ENCODE data around the gene GNAO1.
A peak's percentile ranks its signal among the peaks of the same experiment; 100 is the strongest.

Gene GNAO1

DNA sequence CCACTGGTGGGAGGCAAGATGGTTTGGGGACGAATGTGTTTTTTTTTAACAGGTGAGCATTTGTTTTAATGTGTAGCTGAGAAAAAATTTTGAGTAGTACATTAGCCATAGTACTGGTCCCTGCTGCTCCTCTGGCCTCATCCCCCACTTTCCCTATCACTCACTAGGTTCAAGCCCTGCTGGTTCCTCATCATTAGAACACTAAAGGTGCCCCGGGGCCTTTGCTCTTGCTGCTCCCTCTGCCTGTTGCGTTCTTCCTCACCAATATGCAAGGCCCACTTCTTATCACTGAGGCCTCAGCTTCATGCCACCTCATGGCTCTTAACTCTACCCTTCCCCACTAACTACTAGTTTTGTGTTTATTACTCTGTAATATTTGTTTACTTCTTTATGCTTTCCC is 74.5 kb downstream of the GNAO1 start:
- no peak for DNase-seq (ENCODE audit: low read depth)

DNA sequence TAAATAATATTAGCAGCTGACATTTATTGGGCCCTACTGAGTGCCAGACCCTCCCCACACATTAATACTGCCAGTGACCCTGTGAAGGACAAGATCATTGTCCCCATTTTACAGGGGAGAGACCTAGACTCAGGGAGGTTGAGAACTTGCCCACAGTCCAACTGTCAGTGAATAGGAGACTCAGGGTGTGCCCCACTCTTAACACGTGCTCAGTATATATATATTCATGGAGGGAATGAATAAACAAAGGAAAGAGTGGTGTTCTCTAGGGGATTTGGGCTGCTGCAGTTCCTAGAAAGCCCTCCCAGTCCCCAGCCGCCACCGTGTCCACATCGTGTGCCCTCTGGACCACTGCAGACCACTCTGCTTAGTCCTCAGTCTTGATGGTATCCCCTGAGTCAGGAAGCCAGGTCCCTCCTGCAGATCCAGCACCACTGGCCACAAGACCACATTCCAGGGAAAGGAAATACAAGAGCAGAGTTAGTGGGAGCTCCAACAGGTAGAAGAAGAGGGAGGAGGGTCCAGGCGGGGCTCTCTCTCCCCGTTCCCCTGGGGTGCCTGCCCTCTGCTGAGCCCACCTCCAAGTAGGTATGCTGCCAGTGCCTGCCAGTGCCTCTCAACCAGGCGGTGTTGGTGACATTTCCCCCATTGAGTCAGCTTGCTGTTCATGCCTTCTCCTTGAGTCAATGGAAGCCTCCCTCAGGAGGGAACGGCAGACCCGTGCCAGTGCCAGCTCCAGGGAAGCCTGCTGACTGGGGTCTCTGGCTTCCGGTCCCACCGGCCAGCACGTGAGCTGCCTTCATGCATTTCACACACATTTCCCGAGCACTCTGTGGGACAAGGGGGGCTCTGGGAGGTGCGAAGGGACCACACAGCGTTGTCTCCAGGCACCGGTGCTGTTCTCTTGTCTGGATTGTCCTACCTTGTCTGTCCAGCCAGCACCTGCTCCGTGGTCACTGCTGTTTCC is 75.6 kb downstream of the GNAO1 start:
- DNase-seq (ENCODE audit: low read depth) = no peak

DNA sequence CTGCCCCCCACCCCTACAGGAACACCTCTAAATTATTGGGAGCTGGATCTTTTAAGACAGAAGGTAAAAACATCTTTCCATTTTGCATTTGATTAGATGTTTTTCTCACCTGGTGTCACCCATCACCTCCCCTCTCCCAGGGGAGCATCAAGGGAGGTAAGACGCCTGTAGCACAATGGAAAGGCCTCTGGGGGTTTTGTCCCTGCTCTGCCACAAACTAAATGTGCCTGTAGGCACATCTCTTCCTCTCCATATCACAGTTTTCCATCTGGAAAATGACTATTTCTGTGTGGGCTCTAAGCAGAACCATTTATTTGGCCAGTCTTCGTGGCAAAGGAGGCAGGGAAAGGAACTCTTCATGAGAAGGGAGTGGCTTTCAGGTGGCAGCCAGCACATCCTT is 76.6 kb downstream of the GNAO1 start:
- DNase-seq (ENCODE audit: low read depth) = no peak

DNA sequence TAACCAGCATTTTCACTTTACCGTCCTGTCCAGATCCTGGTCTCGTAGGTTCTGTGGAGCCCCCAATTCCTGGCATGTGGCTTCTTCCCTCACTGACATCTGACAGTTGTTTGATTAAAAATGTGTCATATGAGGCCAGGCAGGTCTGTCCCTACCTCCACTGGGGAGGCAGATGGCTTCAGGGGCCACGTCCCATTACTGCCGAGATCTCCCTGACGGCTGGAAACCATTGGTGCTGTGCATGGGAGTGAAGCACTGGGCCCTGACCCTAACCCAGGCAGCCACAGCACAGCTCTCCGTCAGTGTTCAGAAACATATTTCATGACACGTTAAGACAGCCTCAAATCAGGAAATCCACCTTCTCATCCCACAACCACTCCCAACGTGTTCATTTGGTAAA is 77.5 kb downstream of the GNAO1 start:
- no peak for DNase-seq (ENCODE audit: low read depth)

DNA sequence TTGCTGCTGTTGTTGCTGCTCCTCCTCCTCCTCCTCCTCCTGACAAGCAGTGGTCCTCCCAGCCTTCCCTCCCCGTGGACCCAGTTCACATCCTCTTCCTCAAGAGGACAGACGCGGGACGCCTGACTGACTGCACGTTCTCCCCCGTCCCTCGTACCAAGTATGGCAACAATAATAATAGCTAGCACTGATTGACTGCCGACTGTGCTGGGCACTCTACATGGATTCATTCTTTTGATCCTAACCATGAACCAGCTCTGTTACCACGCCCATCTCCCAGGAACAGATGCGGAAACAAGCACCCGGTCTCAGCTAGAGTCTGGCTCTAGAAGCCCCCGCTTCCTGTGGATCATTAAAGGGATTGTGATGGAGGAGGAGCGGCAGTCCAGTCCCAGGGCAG is 78.0 kb downstream of the GNAO1 start:
- DNase-seq (ENCODE audit: low read depth) = no peak

DNA sequence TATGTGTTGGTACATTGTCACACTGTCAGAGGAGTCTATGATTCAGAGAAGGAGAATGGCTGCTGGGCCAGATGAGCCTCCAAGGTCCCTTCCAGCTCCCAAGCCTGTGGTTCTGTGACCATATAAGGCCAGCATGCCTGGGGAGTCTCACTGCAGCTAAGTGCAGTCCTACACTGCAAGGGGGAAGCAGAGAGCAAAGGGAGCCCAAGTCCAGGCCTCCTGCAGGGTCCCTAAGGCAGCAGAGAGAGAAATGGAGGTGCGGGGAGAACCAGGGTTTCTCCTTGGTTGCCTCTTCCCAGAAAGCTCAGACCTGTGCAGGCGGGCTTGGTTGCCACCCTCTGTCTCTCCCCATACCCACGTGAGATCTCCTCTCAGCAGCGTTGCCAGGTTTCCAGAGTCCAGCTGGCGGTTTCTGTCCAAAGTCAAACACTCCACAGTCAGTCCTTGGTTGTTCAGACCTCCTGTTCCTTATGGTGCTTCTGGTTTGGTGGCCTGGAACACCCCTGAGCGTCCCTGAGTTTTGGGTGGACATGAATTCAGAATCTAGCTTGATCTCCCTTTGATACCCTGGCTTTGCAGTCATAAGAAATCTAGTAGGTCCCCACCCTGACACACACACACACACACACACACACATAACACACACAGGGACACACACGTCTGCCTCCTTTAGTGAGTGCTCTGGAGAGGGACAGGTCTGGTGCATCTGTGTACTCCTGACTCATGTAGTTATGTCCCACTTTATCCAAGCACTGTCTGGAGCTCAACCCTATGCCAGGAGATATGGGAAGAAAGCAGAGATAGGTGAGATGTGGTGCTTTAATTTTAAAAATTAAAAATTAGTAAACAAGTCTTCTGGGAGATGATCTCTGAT is 78.8 kb downstream of the GNAO1 start:
- DNase-seq (ENCODE audit: low read depth) = no peak

DNA sequence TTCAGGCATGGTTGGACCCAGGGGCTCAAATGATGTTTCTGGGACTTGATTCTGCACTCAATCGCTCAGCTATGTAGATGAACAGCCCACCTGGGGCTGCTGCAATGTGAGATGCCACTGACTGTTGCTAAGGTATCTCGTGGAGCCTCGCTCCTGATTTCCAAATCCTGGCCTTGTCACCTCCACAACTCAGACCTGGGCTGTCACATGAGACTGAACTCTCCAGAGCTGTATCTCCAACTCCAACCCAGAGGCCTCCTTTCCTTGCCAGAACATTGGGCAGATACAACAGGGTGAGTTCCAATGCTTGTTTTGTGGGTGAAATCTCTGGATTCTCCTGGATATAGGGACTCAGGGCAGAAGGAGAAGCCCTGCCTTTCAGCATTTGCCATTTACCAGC is 79.5 kb downstream of the GNAO1 start:
- DNase-seq (ENCODE audit: low read depth) = no peak

DNA sequence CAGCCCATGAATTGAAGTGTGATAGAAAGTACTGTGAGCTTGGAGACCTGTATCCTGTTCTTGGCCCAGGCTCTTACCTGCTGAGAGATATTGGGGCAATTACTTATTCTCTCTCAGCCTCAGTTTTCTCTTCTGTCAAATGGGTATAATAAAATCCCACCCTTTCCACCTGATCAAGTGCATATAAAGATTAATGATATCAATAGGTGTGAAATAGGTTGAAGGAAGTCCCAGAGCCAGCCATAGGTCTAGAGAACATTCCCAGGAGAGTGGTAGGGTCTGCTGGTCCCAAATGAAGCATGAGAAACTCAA is 81.2 kb downstream of the GNAO1 start:
- DNase-seq (ENCODE audit: low read depth) = no peak

DNA sequence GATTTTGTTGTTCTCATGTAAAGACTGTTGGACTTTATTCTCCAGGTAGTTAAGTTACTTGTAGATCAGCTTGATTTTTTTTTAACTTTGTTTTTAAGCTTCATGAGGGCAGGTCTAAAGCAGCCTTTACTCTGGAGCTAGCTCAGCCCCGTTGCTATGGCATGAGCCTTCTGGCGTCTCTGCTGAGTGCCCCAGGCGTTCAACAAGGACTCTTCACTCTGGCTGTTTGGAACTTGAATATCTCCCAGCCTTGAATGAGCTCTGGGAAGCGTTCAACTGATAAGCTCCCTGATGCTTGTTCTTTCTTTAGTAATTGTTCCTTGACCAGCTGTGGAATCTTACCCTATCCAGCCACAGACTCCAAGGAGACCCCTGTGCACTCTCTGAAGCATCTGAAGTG is 82.3 kb downstream of the GNAO1 start:
- no peak for DNase-seq (ENCODE audit: low read depth)

DNA sequence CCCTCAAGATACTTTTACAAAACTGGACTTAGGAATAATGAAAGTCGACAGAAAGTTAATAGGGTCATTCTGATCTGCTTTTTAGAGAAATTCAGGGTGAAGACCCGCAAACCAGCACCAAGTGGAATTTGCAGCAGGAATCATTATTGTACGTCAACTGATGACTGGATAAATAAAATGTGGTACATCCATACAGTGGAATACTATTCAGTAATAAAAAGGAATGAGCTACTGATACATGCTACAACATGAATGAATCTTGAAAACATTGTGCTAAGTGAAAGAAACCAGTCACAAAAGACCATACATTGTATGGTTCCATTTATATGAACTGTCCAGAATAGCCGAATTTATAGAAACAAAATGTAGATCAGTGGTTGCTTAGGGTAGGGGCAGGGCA is 83.1 kb downstream of the GNAO1 start:
- no peak for DNase-seq (ENCODE audit: low read depth)

DNA sequence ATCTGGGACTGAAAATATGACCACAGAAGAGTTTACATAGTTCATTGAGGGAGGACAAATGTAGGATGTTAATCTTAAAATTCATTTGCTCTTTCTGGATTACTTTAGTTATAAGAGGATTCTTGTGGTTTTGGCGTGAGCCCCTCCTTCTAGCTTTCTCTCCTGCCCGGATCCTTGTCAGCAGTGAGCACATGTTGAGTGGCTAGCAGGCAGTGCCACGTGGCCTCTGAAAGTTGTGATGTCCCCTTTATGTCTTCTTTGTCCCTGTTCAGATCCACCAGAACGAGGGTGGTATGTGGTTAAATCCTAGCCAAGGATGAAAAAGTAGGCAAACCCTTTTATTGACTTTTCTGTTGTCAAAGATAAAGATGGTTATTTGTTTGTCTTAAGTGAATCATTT is 83.8 kb downstream of the GNAO1 start:
- DNase-seq (ENCODE audit: low read depth) = no peak

DNA sequence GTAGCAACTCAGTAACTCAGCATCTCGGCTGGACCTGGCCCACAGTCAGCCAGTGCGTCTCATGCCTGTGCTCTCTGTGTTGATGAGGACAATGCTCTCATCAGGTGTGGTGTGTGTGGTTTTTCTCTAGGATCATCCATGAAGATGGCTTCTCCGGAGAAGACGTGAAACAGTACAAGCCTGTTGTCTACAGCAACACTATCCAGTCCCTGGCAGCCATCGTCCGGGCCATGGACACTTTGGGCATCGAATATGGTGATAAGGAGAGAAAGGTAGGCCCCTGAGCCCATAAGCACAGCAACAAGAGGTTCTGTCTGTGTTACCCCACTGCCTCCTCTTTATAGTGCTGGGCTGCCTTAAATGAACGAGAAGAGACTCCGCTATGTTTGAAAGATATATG is 84.5 kb downstream of the GNAO1 start:
- no peak for DNase-seq (ENCODE audit: low read depth)

DNA sequence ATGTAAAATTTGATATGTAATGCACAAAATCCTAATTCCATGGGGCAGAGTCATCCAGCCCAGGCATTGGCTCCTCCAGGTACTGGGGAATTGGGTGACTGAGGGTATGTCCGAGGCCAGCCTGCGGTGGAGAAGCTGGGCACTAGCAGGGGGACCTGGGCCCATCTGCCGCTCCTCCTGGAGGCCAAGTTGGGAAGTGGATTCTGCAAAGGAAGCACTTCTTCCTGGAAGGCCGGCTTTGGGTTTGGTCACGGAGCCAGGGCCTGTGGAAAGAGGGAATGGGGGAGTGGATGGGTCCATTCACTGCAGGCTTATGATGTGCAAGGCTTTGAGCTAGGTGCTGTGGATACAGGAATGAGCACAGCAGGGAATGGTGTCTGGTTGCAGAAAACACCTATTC is 85.8 kb downstream of the GNAO1 start:
- no peak for DNase-seq (ENCODE audit: low read depth)

DNA sequence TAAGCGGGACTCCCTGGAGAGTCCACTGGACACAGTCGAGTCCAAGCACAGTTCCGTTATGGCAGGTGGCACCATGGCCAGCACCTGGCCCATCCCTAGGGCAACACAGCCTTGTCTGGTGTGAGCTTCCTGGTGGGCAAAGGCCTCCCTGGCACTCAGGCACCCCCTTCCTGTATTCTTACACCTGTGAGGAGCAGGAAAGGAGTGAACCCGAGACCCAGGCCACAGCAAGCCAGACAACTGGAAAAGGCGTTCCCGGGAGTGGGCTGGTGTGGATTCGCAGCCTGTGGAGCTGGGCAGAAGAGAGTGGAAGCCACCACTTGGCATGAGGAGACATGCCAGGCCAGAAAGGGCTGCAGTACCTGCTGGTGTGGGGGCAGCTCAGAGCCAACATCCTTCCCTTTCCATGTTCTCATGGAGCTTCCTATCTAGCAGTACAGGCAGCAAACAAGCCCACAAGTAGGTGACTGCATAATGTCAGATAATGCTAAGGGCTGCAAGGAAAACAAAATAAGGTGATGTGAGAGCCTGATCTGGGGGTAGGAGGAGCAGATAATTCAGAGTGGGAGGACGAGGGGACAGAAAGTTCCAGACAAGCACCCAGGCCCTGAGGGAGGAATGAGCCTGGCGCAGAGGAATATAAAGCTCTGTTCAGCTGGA is 87.0 kb downstream of the GNAO1 start:
- no peak for DNase-seq (ENCODE audit: low read depth)

DNA sequence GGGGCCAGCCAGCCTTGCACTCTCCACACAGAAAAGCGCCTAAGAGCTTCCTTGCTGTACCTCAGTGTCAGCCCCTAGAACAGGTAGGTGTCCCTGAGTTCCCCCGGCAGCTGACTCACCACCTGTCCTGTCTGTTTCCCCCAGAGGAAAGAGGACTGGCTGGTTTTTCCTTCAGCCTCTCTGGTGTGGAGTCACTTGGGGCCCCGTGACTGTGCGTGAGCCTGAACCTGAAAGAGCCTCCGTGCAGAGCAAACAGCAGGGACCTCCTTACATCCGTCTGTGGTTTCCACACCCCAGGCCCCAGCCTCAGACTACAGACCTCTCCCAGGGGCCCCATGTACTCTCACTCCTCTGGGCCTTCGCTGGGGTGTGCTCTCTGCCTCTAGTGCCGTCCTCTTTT is 87.8 kb downstream of the GNAO1 start:
- peak; percentile 23 for DNase-seq (ENCODE audit: low read depth)

DNA sequence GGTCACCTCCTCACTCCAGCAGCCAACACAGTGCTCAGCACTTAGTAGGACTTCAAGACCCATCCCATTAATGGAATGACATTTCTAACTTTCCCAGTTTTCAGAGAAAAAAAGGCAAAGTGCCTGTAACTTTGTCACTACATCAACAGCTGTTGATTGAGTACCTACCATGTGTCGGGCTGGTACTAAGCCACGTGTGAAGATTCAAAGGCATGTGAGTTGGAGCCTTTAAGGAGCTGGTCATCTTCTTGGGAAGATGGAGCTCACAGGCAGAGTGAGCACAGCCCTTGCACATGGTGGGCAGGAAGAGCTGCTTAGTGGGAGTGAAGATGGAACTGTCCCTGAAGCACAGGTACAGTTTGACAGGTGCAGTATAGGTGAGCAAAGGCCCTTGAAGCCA is 88.6 kb downstream of the GNAO1 start:
- no peak for DNase-seq (ENCODE audit: low read depth)

DNA sequence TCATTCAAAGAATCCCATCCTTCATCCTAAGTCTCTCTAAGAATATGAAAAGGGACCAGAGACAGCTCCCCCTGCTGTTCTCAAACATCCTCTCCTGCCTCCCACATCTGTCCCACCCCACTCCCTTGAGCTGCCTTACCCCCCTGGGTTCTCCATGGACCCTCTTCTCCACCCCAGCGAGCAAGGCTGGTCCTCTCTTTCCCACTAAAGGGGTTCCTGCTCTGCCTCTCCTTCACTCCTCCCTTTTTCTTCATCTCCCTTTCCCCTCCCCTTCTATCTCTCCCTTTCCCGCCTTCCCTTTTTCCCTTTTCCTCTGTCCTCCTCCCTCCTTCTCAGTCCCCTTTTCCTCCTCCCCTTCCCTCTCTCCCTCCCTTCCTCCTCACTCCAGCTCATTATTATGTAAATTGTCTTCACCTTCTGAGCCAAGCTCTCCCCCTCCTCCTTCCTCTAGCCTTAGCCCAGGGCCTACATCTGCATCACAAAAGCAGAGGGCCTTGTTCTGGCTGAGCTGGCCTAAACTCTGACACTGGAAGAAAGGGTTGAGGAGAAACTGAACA is 90.0 kb downstream of the GNAO1 start:
- no peak for DNase-seq (ENCODE audit: low read depth)

DNA sequence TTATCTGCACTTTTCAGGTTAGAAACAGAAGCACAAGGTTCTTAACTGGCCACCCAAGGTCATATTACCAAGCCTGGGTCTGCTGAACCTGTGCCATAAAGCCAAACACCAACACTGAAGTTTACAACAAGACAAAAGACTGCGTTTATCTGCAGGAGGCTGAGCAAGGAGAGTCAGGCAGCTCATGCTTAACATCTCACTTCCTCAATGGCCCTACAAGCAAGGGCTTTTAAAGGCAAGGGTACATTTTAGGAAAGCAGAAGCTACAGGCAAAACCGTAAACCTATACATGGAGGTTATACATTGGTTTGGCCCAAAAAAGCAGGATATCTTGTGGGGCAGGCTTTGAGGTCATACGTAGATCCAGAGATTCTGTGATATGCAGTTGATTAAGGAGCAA is 91.2 kb downstream of the GNAO1 start:
- no peak for DNase-seq (ENCODE audit: low read depth)

DNA sequence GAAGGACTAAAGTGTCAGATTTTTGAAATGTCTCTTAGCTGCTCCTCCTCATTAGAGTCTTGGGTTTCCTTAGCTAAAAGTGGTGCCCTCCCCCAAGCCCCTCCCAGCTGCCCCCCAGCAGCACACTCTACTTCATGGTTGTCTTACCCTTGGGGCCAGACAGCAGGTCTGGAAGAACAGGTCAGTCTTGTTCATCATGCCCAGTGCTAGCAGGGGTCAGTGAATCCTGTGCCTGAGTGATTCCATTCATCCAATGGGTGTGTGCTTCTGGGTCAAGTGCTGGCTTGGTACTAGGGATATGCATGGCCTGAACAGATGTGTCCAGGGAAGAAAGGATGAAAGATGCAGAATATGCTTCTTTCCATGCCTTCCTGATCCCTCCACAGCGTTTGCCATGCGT is 93.2 kb downstream of the GNAO1 start:
- no peak for DNase-seq (ENCODE audit: low read depth)

DNA sequence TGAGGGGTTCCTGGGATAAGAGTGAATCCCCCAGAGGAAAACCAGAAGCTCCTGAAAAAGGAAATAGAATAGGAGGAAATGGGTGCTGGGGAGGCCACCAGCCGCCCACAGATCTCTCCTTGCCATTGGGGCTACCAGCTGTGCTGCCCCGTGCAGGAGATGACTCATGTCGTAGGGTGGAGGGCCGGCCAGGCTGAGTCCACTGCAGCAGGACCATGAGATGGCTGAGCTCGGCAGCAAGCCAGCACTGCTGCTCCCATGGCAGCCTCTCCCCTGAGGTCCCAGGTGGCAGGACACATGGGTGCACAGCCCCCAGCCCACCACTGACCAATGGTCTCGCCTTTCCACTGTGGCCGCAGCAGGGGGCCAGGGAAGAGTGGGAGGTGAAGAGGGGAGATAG is 95.5 kb downstream of the GNAO1 start:
- DNase-seq (ENCODE audit: low read depth) = no peak

DNA sequence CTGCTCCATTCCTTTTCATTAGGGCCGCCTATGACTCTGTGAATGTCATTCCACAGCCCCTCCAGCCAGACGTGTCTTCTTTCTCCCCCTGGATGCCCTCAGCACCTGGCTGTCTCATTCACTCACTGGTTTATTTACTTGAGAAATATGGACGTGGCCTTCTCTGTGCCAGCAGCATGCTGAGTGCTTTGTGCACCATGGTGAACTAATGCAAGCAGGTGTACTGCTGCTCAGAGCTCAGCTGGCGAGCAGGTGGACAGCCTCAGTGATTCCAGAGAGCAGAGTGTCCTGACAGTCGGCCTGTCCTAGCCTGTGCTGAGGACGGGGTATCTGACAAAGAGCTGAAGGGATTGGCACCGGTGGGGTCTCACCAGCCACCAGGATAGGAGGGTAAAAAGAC is 96.7 kb downstream of the GNAO1 start:
- DNase-seq (ENCODE audit: low read depth) = no peak

DNA sequence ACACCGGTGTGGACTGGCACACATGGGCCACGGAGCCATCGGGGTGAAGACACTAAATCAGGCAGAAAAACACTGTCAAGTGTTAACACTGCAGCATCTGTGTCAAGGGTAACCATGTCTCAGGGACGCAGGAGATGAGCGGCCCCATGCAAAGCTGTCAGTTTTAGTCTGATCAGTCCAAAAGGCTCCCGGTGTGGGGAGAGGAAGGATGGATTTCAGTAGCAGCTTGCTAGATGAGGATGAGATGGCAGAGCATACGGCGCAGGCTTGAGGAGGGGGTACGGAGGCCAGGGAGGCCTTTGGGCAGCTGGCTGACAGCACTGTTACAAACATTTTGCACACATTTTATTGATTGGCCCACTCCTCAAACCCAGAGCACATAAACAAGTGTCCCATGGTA is 98.1 kb downstream of the GNAO1 start:
- DNase-seq (ENCODE audit: low read depth) = no peak

DNA sequence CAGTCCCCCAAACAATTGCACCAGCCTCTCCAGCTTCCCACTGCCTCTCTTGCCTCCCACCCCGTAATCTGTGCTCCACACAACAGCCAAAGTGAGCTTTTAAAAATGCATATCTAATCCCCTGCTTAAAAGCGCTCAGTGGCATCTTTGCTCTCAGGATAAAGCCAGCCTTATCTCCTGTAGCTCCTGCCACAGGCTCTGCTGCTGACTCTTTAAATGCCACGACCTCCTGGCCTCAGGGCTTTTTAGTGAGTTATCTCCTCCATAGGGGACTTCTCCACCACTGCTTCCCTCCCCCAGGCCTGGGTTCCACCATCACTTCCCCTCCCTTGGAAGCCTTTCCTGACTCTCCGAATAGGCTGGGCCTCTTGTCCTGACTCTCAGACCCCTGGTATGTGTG is 98.6 kb downstream of the GNAO1 start:
- DNase-seq (ENCODE audit: low read depth) = no peak

All from stimulated activated CD8-positive, alpha-beta memory T cell treated with anti-CD3 and anti-CD28 coated beads, Interleukin-7, amount 100 ng/mL, for 24 hours (primary cell).